Progenitor cell of endocrine pancreas (in vitro differentiated cells): Measurements from ENCODE around the gene UBXN11. TPM values are rescaled to one million over a fixed set of nuclear protein-coding genes. Genes with fewer than 3 reads are reported as not detected.

Source experiments
- DNase-seq: peaks from one replicate; pipeline ENCODE4 v3.0.0; 2021; ENCODE audit warnings: low spot score; ENCODE audit not compliant: unreplicated experiment
- H3K27ac Mint-ChIP-seq: 2 replicates; pipeline ENCODE4 v1.8.0; 2021; ENCODE audit warnings: mild to moderate bottlenecking, moderate library complexity, mixed read lengths
- H3K27me3 Mint-ChIP-seq: 2 replicates; pipeline ENCODE4 v1.8.0; 2021; ENCODE audit warnings: mixed read lengths
- H3K36me3 Mint-ChIP-seq: 2 replicates; pipeline ENCODE4 v1.8.0; 2022; ENCODE audit warnings: mixed read lengths; ENCODE audit not compliant: insufficient read depth
- H3K4me1 Mint-ChIP-seq: 2 replicates; pipeline ENCODE4 v1.8.0; 2021; ENCODE audit warnings: low read depth, mixed read lengths
- H3K4me3 Mint-ChIP-seq: 2 replicates; pipeline ENCODE4 v1.8.0; 2021; ENCODE audit warnings: low read depth, mild to moderate bottlenecking, moderate library complexity, mixed read lengths
- H3K9me3 Mint-ChIP-seq: 2 replicates; pipeline ENCODE4 v1.8.0; 2021; ENCODE audit warnings: low read depth, mixed read lengths
- CTCF ChIP-seq: fragments of 200-600 bp; sonication (generic); IDR thresholded peaks from one replicate; pipeline ENCODE4 v1.5.0; 2021; ENCODE audit warnings: antibody characterized with exemption, mild to moderate bottlenecking; ENCODE audit not compliant: unreplicated experiment
- total RNA-seq: library from RNA; stranded (reverse); gene quantifications from 2 replicates; pipeline ENCODE4 v1.2.1, GENCODE V29; 2021

The UBXN11 gene
- total RNA-seq, 1 donor from 2014 or later: 48.9 TPM

GRCh38 chr1:26278303-26278702 lies 28.1 kb downstream of the UBXN11 start:
- no peak for TF ChIP-seq CTCF
- H3K9me3 Mint-ChIP-seq: no peaks in the 10 kb centered on the region
- DNase-seq: no peak
- peaks cover 36% of the 10 kb centered on the region for H3K4me1 Mint-ChIP-seq
- no peak overlapping the region for H3K4me3 Mint-ChIP-seq
- H3K36me3 Mint-ChIP-seq: peaks cover 6% of the 10 kb centered on the region
- no peak overlapping the region for H3K27ac Mint-ChIP-seq
- H3K27me3 Mint-ChIP-seq: no peaks in the 10 kb centered on the region

GRCh38 chr1:26277719-26278118 lies 28.7 kb downstream of the UBXN11 start:
- H3K36me3 Mint-ChIP-seq: peaks cover 8% of the 10 kb centered on the region
- peak overlapping the region; percentile 73 for H3K27ac Mint-ChIP-seq
- peaks cover 36% of the 10 kb centered on the region for H3K4me1 Mint-ChIP-seq
- DNase-seq: no peak
- peak overlapping the region; percentile 24 for H3K4me3 Mint-ChIP-seq
- no peak for TF ChIP-seq CTCF
- no peaks in the 10 kb centered on the region for H3K9me3 Mint-ChIP-seq
- H3K27me3 Mint-ChIP-seq: no peaks in the 10 kb centered on the region

GRCh38 chr1:26277261-26277661 lies 29.2 kb downstream of the UBXN11 start:
- peaks cover 10% of the 10 kb centered on the region for H3K36me3 Mint-ChIP-seq
- no peak for TF ChIP-seq CTCF
- H3K27me3 Mint-ChIP-seq: no peaks in the 10 kb centered on the region
- no peak for DNase-seq
- peak overlapping the region; percentile 2 for H3K27ac Mint-ChIP-seq
- peak overlapping the region; percentile 24 for H3K4me3 Mint-ChIP-seq
- H3K4me1 Mint-ChIP-seq: peaks cover 36% of the 10 kb centered on the region
- no peaks in the 10 kb centered on the region for H3K9me3 Mint-ChIP-seq

GRCh38 chr1:26276432-26276838 lies 30.0 kb downstream of the UBXN11 start:
- DNase-seq: no peak
- Mint-ChIP-seq H3K4me3 (no peak overlapping the region), H3K4me1 (peaks cover 34% of the 10 kb centered on the region), H3K27ac (no peak overlapping the region), H3K36me3 (peaks cover 14% of the 10 kb centered on the region), H3K27me3 (no peaks in the 10 kb centered on the region), H3K9me3 (no peaks in the 10 kb centered on the region)
- TF ChIP-seq CTCF: no peak

- Mint-ChIP-seq H3K27ac (peak overlapping the region; percentile 82), H3K36me3 (peaks cover 17% of the 10 kb centered on the region), H3K4me3 (no peak overlapping the region), H3K27me3 (no peaks in the 10 kb centered on the region), H3K9me3 (no peaks in the 10 kb centered on the region), H3K4me1 (peaks cover 29% of the 10 kb centered on the region)
- peak; percentile 73 for TF ChIP-seq CTCF
- peak; percentile 61 for DNase-seq
These were observed 30.6 kb downstream of the UBXN11 start for GRCh38 chr1:26275580-26276431.
